ENCODE results near the gene ZRANB2. TPM values are rescaled to one million over a fixed set of nuclear protein-coding genes. Genes with fewer than 3 reads are reported as not detected.
A peak's percentile ranks its signal among the peaks of the same experiment; 100 is the strongest.

ZRANB2 gene
- total RNA-seq, 1 donor: 49.3 TPM

GRCh38 chr1:71072273-71072672 is 8.6 kb downstream of the ZRANB2 start:
- no peak for TF ChIP-seq CTCF (IDR thresholded peaks at IDR 0.05; ENCODE audit: insufficient read depth, low read length)
- no peak overlapping the region for H3K4me3 ChIP-seq (ENCODE audit: low read depth, low read length)
- DNase-seq (ENCODE audit: low read depth): no peak

GRCh38 chr1:71071720-71072119 is 9.1 kb downstream of the ZRANB2 start:
- no peak overlapping the region for H3K4me3 ChIP-seq (ENCODE audit: low read depth, low read length)
- no peak for TF ChIP-seq CTCF (IDR thresholded peaks at IDR 0.05; ENCODE audit: insufficient read depth, low read length)
- no peak for DNase-seq (ENCODE audit: low read depth)

- H3K4me3 ChIP-seq (ENCODE audit: low read depth, low read length): no peak overlapping the region
- peak; percentile 30 for DNase-seq (ENCODE audit: low read depth)
- no peak for TF ChIP-seq CTCF (IDR thresholded peaks at IDR 0.05; ENCODE audit: insufficient read depth, low read length)
Measured at GRCh38 chr1:71068325-71069240, 12.3 kb downstream of the ZRANB2 start.

- no peak overlapping the region for H3K4me3 ChIP-seq (ENCODE audit: low read depth, low read length)
- no peak for DNase-seq (ENCODE audit: low read depth)
- TF ChIP-seq CTCF (IDR thresholded peaks at IDR 0.05; ENCODE audit: insufficient read depth, low read length): no peak
Measured at GRCh38 chr1:71054791-71055190, 26.0 kb downstream of the ZRANB2 start.

GRCh38 chr1:71054281-71054731 is 26.5 kb downstream of the ZRANB2 start:
- no peak overlapping the region for H3K4me3 ChIP-seq (ENCODE audit: low read depth, low read length)
- TF ChIP-seq CTCF (IDR thresholded peaks at IDR 0.05; ENCODE audit: insufficient read depth, low read length): no peak
- DNase-seq (ENCODE audit: low read depth): no peak

- no peak for TF ChIP-seq CTCF (IDR thresholded peaks at IDR 0.05; ENCODE audit: insufficient read depth, low read length)
- DNase-seq (ENCODE audit: low read depth): no peak
- no peak overlapping the region for H3K4me3 ChIP-seq (ENCODE audit: low read depth, low read length)
Measured at GRCh38 chr1:71053758-71054157, 27.1 kb downstream of the ZRANB2 start.

Measured in fibroblast of the aortic adventitia (primary cell).